ENCODE measurements around the gene TMEM238. TPM values are rescaled to one million over a fixed set of nuclear protein-coding genes. Genes with fewer than 3 reads are reported as not detected.
A peak's percentile ranks its signal among the peaks of the same experiment; 100 is the strongest.

TMEM238 gene
- total and polyA plus RNA-seq, 9 of the 15 experiments (the other 6 are each of a cell fraction or from before 2014, with no cell fraction given): 0.18 to 5.1 (median 1.3) TPM; not detected in 4

- TF ChIP-seq ZBTB26 (CRISPR knock-in tag; IDR thresholded peaks at IDR 0.05): no peak
- peak in 1 of 2 experiments; percentile 11; a peak in 1 of 4 replicates for TF ChIP-seq SIN3A (IDR thresholded peaks at IDR 0.05; ENCODE audit: borderline replicate concordance in 2 of 2, control insufficient read depth in 1 of 2, low read depth in 2 of 2, low read length in 2 of 2)
- TF ChIP-seq CBX3 (IDR thresholded peaks at IDR 0.05; ENCODE audit: borderline replicate concordance in 1 of 2, low read length in 2 of 2): no peak
- TF ChIP-seq THRAP3 (IDR thresholded peaks at IDR 0.05; ENCODE audit: borderline replicate concordance): 0 out of 2 replicates have a peak, but pooled peaks have one; percentile 22
- TF ChIP-seq HBP1 (CRISPR knock-in tag; IDR thresholded peaks at IDR 0.05): no peak
- 0 out of 2 replicates have a peak, but pooled peaks have one; percentile 14 for TF ChIP-seq ILF3 (IDR thresholded peaks at IDR 0.05; ENCODE audit: borderline replicate concordance)
- no peak for TF ChIP-seq DPF2 (IDR thresholded peaks at IDR 0.05)
- no peak for TF ChIP-seq MGA (IDR thresholded peaks at IDR 0.05)
- TF ChIP-seq ATF1 (CRISPR knock-in tag; IDR thresholded peaks at IDR 0.05): no peak
- no peak for TF ChIP-seq ATF1 (tag; IDR thresholded peaks at IDR 0.05)
- no peak for TF ChIP-seq ZNF444 (CRISPR knock-in tag; IDR thresholded peaks at IDR 0.05)
- peak; percentile 56 for TF ChIP-seq POLR2A (conservative IDR thresholded peaks at IDR 0.05)
- TF ChIP-seq TEAD4 (IDR thresholded peaks at IDR 0.05; ENCODE audit: low read length): no peak
- TF ChIP-seq TEAD4 (CRISPR knock-in tag; IDR thresholded peaks at IDR 0.05; ENCODE audit: borderline replicate concordance): no peak
These were observed 16.4 kb upstream of the TMEM238 start (continued) for GRCh38 chr19:55400281-55401087.

Measured in K562 (cell line).